ENCODE results near the gene CXorf65. TPM values are rescaled to one million over a fixed set of nuclear protein-coding genes. Genes with fewer than 3 reads are reported as not detected.

CXorf65 gene
- total RNA-seq, 2 donors from 2014 or later: not detected

DNA sequence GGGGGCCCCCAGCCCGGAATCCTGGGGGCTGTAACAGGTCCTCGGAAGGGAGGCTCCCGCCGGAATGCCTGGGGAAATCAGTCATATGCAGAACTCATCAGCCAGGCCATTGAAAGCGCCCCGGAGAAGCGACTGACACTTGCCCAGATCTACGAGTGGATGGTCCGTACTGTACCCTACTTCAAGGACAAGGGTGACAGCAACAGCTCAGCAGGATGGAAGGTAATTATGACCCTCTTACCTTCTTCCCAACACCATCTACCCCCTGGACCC lies 9.8 kb downstream of the CXorf65 start:
- H3K27ac ChIP-seq (ENCODE audit: low read depth, low read length): no peak overlapping the region
- H3K4me3 Mint-ChIP-seq: peak overlapping the region; percentile 70
- H3K27me3 Mint-ChIP-seq (ENCODE audit: insufficient read depth): peaks cover 29% of the 10 kb centered on the region
- DNase-seq: no peak
- H3K9me3 ChIP-seq (ENCODE audit: control insufficient read depth, low read length): no peaks in the 10 kb centered on the region
- TF ChIP-seq, protein P1, sequence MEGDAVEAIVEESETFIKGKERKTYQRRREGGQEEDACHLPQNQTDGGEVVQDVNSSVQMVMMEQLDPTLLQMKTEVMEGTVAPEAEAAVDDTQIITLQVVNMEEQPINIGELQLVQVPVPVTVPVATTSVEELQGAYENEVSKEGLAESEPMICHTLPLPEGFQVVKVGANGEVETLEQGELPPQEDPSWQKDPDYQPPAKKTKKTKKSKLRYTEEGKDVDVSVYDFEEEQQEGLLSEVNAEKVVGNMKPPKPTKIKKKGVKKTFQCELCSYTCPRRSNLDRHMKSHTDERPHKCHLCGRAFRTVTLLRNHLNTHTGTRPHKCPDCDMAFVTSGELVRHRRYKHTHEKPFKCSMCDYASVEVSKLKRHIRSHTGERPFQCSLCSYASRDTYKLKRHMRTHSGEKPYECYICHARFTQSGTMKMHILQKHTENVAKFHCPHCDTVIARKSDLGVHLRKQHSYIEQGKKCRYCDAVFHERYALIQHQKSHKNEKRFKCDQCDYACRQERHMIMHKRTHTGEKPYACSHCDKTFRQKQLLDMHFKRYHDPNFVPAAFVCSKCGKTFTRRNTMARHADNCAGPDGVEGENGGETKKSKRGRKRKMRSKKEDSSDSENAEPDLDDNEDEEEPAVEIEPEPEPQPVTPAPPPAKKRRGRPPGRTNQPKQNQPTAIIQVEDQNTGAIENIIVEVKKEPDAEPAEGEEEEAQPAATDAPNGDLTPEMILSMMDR (conservative IDR thresholded peaks at IDR 0.05): no peak
- H3K36me3 ChIP-seq (ENCODE audit: control insufficient read depth, insufficient read depth, low read length): no peaks in the 10 kb centered on the region
- peak overlapping the region; percentile 85 for H3K4me3 ChIP-seq (ENCODE audit: low read length)
- no peaks in the 10 kb centered on the region for H3K36me3 Mint-ChIP-seq (ENCODE audit: low read depth)
- peaks cover 57% of the 10 kb centered on the region for H3K9me3 Mint-ChIP-seq
- WGBS, 2 experiments (ENCODE audit: insufficient coverage in 1 of 2, insufficient read length in 1 of 2): 0 to 2% methylated on average over 1 to 9 of the region's 9 CpGs
- peak overlapping the region; percentile 41 for H3K9ac ChIP-seq (ENCODE audit: extremely low read depth, low read length, poor library complexity, severe bottlenecking)
- H3K27me3 ChIP-seq (ENCODE audit: control insufficient read depth, insufficient read depth, low read length, poor library complexity, severe bottlenecking): no peaks in the 10 kb centered on the region
- no peaks in the 10 kb centered on the region for H3K4me1 ChIP-seq (ENCODE audit: control insufficient read depth, insufficient read depth, low read length)
- H3K4me1 Mint-ChIP-seq: peaks cover 22% of the 10 kb centered on the region
- no peak overlapping the region for H3K27ac Mint-ChIP-seq

DNA sequence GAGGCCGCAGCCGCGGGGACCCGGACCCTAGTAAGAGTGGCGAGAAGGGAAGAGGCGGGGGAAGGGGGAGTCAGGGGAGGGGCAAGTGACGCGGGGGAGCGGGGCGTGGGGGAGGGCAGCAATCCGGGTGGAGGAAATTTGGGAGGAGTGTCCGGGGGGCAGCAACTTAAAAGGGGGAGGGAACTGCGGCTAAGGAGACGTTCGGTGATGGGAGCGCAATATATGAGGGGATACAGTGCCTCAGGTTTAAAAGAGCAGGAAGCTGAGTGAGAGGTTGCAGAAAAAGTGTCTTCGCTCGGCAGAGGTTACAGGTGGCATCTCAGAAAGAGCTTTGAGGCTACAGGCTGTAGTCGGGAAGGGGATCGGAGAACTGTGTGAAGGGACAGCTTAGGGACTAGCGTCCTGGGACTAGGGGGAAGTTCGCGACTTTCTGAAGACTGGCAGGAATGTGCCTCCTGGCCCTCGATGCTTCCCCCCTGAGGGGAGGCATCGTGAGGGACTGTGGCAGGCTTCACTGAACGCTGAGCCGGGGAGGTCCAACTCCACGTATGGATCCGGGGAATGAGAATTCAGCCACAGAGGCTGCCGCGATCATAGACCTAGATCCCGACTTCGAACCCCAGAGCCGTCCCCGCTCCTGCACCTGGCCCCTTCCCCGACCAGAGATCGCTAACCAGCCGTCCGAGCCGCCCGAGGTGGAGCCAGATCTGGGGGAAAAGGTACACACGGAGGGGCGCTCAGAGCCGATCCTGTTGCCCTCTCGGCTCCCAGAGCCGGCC lies 10.4 kb downstream of the CXorf65 start:
- Mint-ChIP-seq H3K27ac (peak overlapping the region; percentile 40), H3K4me1 (peaks cover 22% of the 10 kb centered on the region), H3K27me3 (ENCODE audit: insufficient read depth) (peaks cover 29% of the 10 kb centered on the region), H3K4me3 (peak overlapping the region; percentile 70), H3K9me3 (peaks cover 57% of the 10 kb centered on the region), H3K36me3 (ENCODE audit: low read depth) (no peaks in the 10 kb centered on the region)
- H3K27me3 ChIP-seq (ENCODE audit: control insufficient read depth, insufficient read depth, low read length, poor library complexity, severe bottlenecking): no peaks in the 10 kb centered on the region
- H3K36me3 ChIP-seq (ENCODE audit: control insufficient read depth, insufficient read depth, low read length): no peaks in the 10 kb centered on the region
- DNase-seq: no peak
- TF ChIP-seq, protein P1 (conservative IDR thresholded peaks at IDR 0.05): no peak
- H3K27ac ChIP-seq (ENCODE audit: low read depth, low read length): no peak overlapping the region
- H3K9ac ChIP-seq (ENCODE audit: extremely low read depth, low read length, poor library complexity, severe bottlenecking): peak overlapping the region; percentile 41
- no peaks in the 10 kb centered on the region for H3K9me3 ChIP-seq (ENCODE audit: control insufficient read depth, low read length)
- H3K4me3 ChIP-seq (ENCODE audit: low read length): peak overlapping the region; percentile 85
- H3K4me1 ChIP-seq (ENCODE audit: control insufficient read depth, insufficient read depth, low read length): no peaks in the 10 kb centered on the region
- 0% methylated on average over 39 of the region's 46 CpGs; no CpG with 5 or more reads in 1 of the 2 experiments for WGBS, 2 experiments (ENCODE audit: insufficient coverage in 1 of 2, insufficient read length in 1 of 2)

DNA sequence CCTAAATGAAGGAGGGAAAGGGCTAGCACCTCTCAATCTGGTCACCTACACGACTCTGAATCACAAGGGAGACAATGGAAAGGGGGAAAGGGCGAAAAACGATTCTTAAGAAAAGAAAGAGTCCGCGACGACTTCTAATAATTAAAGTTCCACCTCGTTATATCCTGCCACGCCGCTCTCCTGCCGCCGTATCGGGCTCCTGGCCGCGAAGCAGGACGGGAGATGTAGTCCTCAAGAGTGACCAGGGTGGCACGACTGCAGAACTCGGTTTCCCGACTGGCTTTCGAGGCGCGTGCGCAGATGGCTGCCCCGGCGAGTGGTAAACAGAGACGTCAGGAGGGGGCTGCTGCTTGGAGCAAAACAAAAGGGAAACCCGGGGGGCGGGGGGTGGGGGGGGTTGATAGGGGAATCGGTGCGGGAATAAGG lies 11.0 kb downstream of the CXorf65 start, which contains the start of gene FOXO4:
Gene FOXO4, plus strand, starts transcription at position 297 of the 426 bp plus-strand sequence. CDS start 678 bp downstream, outside the sequence.
- WGBS, 2 experiments (ENCODE audit: insufficient coverage in 1 of 2, insufficient read length in 1 of 2): 0% methylated on average over 5 to 18 of the region's 29 CpGs
- Histone ChIP-seq H3K27ac (ENCODE audit: low read depth, low read length) (no peak within 1 kb of the TSS), H3K9ac (ENCODE audit: extremely low read depth, low read length, poor library complexity, severe bottlenecking) (peak within 1 kb of the TSS; percentile 41)

More for the DNA sequence above, 11.0 kb downstream of the CXorf65 start, which contains the start of gene FOXO4:
- no peaks in the 10 kb centered on the region for H3K9me3 ChIP-seq (ENCODE audit: control insufficient read depth, low read length)
- H3K27ac Mint-ChIP-seq: peak within 1 kb of the TSS; percentile 66
- peak; percentile 95 for DNase-seq
- H3K4me3 Mint-ChIP-seq: peak within 1 kb of the TSS; percentile 70
- TF ChIP-seq, protein P1 (conservative IDR thresholded peaks at IDR 0.05): no peak
- no peaks in the 10 kb centered on the region for H3K4me1 ChIP-seq (ENCODE audit: control insufficient read depth, insufficient read depth, low read length)
- no peaks in the 10 kb centered on the region for H3K27me3 ChIP-seq (ENCODE audit: control insufficient read depth, insufficient read depth, low read length, poor library complexity, severe bottlenecking)
- H3K9me3 Mint-ChIP-seq: peaks cover 55% of the 10 kb centered on the region
- no peaks in the 10 kb centered on the region for H3K36me3 ChIP-seq (ENCODE audit: control insufficient read depth, insufficient read depth, low read length)
- H3K36me3 Mint-ChIP-seq (ENCODE audit: low read depth): no peaks in the 10 kb centered on the region
- peaks cover 24% of the 10 kb centered on the region for H3K27me3 Mint-ChIP-seq (ENCODE audit: insufficient read depth)
- H3K4me1 Mint-ChIP-seq: peaks cover 16% of the 10 kb centered on the region
- peak within 1 kb of the TSS; percentile 85 for H3K4me3 ChIP-seq (ENCODE audit: low read length)

Measured in endodermal cell (in vitro differentiated cells).